NK-92 (cell line): ENCODE data around the gene MAP2.

Experiments used
- DNase-seq: peaks from one replicate; lab custom pipeline; 2025; ENCODE audit not compliant: unreplicated experiment; lab: John Stamatoyannopoulos, UW

MAP2 gene

DNA sequence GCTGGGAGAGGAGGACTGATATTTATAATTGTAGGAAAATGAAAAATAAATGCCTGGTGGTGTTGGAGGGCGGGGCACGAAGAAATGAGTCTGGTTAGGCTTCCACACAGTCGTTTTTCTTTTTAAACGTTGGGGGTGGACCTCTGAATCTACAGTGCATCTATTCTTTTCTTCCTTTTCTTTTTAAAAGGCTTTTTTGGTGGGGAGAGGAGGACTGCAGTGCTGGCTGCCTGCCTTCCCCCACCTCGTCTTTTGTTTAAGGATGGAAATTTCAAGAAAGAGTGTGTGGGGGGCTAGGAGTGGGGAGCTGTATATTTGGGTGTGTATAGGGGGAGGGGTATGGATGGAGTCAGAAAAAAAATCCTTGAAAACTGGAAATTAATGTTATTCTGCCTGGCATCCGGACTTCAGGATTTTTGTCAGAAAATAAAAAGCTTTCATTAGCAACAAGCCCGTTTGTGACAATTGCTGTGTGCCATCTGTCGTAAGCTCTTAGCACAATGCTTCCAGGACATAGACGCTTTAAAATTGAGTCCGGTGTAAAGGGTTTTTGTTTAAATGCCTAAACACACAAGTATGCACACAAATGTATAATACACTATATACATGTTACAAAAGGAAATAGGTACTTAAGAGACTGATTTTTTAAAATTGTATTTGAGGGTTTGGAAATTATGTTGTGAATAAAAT lies 1.1 kb downstream of the MAP2 start:
- DNase-seq: no peak

- DNase-seq: no peak
These were observed 1.7 kb downstream of the MAP2 start for GRCh38 chr2:209425471-209426071.

DNA sequence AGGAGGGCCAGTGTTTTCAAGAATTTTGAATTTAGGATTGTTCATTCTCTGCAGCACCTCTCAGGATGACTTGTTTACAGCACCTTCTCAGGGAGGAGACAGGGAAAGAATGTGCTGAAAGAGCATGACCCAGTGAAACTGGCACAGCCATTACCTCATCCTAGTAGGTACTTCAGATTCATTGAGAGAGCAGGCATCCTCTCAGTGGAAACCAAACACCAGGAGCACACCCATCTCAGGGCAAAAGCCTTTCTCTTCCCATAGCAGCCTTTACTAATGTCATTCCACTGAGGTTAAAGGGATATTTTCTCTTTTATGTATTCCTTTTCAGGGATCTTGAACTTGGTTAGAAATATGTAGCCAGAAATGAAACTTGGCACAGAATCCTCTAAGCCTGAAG lies 2.6 kb downstream of the MAP2 start:
- DNase-seq: no peak

DNA sequence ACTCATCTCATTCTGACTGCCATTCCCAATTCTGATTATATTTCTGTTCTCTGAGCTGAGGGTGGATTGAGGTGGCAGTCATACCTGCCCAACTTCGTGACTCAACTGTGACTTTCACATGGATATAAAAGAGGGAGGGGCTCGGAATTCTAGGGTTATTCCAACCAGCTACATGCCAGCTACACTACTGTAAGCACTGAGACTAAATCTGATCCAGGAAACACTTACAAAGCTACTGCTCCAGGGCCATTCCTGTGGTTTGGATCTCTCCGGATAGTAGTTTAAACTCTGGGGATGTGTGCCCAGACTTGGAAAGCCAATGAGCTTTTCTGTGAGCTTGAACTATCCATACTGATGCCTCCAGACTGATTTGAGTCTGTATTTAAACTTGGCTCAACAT lies 7.9 kb downstream of the MAP2 start:
- DNase-seq: no peak

GRCh38 chr2:209441541-209441940 lies 17.7 kb downstream of the MAP2 start:
- no peak for DNase-seq

- no peak for DNase-seq
These were observed 19.1 kb downstream of the MAP2 start for GRCh38 chr2:209442939-209443338.

- no peak for DNase-seq
These were observed 21.6 kb downstream of the MAP2 start for GRCh38 chr2:209445485-209445884.

GRCh38 chr2:209451209-209451834 lies 27.5 kb downstream of the MAP2 start:
- no peak for DNase-seq

GRCh38 chr2:209456489-209456888 lies 32.6 kb downstream of the MAP2 start:
- no peak for DNase-seq

DNA sequence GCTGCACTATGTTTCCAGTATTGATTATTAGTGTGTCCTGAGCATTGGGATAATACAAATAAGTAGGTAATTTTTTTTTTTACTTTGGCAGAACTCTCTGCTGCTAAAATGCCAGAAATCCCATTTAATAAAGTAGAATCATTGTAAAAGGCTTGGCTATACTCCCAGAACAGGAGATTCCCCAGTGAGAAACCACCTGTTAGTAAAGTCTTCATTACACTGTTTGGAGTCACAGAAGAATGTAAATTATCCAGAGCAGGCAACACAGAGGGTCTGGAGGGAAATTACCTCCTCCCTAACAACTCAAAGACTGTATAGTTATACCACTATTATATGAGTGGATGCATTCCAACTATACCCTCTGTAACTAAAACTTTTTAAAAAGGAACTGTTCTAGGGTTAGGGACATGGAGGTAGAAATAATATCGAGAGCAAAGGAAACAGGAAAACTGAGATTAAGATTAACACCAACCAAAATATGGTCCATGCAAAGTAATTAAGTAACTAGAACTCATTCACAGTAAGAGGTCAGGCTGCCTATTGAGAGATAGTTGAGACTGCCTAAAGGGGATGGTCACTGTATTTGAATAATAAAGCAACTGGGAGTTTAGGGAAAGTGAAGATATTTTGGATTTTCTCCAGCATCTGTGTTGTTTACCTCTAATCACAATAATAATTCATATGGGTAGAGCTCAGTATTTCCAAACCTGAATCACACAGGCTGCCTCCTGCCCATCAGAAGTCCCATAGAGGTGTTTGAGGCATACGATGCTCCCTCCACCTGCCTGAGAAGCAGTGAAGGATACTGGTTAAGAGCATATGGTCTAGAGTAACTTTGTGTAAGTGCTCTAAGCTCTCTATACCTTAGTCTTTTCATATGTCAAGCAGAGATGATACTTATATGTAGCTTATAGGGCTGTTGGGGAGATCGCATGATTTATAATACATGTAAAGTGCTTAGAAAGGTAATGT lies 34.4 kb downstream of the MAP2 start:
- DNase-seq: no peak

- DNase-seq: no peak
These were observed 35.5 kb downstream of the MAP2 start for GRCh38 chr2:209459359-209459758.

- no peak for DNase-seq
These were observed 36.4 kb downstream of the MAP2 start for GRCh38 chr2:209460151-209460761.

DNA sequence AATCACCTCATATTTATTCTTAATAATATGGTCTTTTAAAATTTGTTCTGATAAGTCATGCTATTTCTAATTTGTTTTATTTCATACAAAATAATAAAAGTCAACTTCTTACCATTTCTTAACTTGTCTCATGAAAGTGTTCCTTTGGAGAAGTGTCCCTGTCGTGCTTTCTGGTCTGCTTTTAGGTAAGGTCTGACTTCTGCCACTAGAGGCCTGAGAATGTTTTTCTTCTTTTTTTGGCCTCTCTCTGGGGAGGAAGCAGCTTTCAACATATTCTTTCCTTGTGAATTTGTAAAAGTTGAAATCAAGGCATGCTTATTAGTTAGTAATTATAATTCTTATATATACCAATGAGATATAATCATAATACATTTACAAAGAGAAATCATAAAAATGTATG lies 39.4 kb downstream of the MAP2 start:
- DNase-seq: no peak

GRCh38 chr2:209463835-209464234 lies 40.0 kb downstream of the MAP2 start:
- DNase-seq: no peak

- DNase-seq: no peak
These were observed 45.0 kb downstream of the MAP2 start for GRCh38 chr2:209468846-209469245.

- DNase-seq: no peak
These were observed 45.6 kb downstream of the MAP2 start for GRCh38 chr2:209469481-209469880.

DNA sequence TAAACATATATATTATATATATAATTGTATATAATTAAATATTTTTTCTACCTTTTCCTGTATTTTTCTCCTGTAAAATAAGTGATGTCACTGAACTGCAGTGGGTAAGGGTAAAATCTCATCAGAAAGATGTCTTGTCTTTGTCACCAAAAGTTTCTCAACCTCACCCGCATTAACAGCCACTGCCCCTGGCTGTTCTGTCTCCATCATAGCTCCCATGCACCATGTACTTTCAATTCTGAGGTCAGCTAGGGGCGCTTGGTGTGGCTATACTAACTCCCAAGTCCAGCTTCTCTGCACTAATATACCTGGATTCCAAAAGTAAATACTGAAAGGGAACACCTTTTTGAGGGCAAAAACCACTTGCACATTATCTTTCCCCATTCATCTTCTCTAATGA lies 46.6 kb downstream of the MAP2 start:
- no peak for DNase-seq

- DNase-seq: no peak
These were observed 47.2 kb downstream of the MAP2 start for GRCh38 chr2:209471037-209471436.

DNA sequence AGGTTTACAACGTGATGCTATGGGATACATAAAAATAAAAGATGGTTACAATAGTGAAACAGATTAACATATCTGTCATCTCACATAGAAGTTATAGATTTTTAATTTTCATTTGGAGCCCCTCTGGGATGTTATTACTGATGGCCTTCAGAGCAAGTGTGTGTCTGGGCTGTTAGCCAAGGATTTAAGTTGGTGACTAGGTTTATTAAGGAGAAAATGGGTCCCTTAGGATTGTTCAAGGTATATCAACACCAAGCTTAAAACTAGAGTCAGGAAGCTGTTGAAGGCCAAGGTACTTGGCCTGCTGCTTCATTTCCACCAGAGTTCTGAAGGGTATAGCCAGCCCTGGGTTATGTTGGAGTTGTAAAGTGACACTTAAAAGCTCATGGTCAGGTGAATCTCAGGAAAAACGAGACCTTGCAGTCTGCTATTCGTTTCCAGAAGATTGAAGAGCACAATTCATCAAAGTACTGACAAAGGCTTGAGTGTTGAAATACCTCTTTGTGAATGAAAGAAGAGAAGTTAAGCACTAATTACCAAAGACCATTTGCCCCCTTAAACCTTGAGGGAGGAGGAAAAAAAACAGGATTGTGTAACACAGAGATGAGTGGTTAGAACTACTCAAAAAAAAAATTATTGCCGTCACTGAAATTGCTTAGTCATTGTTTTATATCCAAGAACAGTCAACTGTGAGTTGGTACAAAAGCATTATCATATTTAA lies 48.4 kb downstream of the MAP2 start:
- DNase-seq: no peak

- no peak for DNase-seq
These were observed 49.0 kb downstream of the MAP2 start for GRCh38 chr2:209472871-209473270.
